Effector memory CD4-positive, alpha-beta T cell (primary cell): Measurements from ENCODE around the gene PARD6A.
"Not testable (repeated sequence)": the region's sequence is repeated elsewhere in the genome, so short reads cannot be mapped to it uniquely, and the experiment has no call there.

Source experiments
- DNase-seq, 3 donors: peaks; one replicate each; pipeline ENCODE4 v3.0.0-alpha.2; 2020
- H3K27ac ChIP-seq: 2 replicates; pipeline ENCODE4 v1.7.0; 2013; ENCODE audit warnings: mild to moderate bottlenecking, low read length, moderate library complexity; ENCODE audit not compliant: insufficient read depth, poor library complexity, severe bottlenecking
- H3K27me3 ChIP-seq: replicated peaks from 2 replicates; pipeline ENCODE4 v1.7.0; 2013; ENCODE audit warnings: mild to moderate bottlenecking, low read length; ENCODE audit not compliant: insufficient read depth, control insufficient read depth, poor library complexity, severe bottlenecking
- H3K36me3 ChIP-seq: 2 replicates; pipeline ENCODE4 v1.7.0; 2013; ENCODE audit warnings: mild to moderate bottlenecking, low read length, moderate library complexity; ENCODE audit not compliant: control insufficient read depth, insufficient read depth
- H3K4me1 ChIP-seq: 2 replicates; pipeline ENCODE4 v1.7.0; 2013; ENCODE audit warnings: low read length, mild to moderate bottlenecking; ENCODE audit not compliant: control insufficient read depth, insufficient read depth, poor library complexity, severe bottlenecking
- H3K4me3 ChIP-seq: 2 replicates; pipeline ENCODE4 v1.7.0; 2013; ENCODE audit warnings: low read length, low read depth, mild to moderate bottlenecking; ENCODE audit not compliant: insufficient read depth, poor library complexity, severe bottlenecking
- H3K9me3 ChIP-seq: 2 replicates; pipeline ENCODE4 v1.7.0; 2013; ENCODE audit warnings: mild to moderate bottlenecking, low read length, moderate library complexity; ENCODE audit not compliant: control insufficient read depth

The PARD6A gene

GRCh38 chr16:67683767-67684166, 23.0 kb downstream of the PARD6A start:
- Histone ChIP-seq H3K27me3 (no peaks in the 10 kb centered on the region), H3K4me3 (no peak overlapping the region), H3K27ac (no peak overlapping the region), H3K9me3 (no peaks in the 10 kb centered on the region), H3K4me1 (peaks cover 10% of the 10 kb centered on the region), H3K36me3 (no peaks in the 10 kb centered on the region)
- DNase-seq: no peak

DNA sequence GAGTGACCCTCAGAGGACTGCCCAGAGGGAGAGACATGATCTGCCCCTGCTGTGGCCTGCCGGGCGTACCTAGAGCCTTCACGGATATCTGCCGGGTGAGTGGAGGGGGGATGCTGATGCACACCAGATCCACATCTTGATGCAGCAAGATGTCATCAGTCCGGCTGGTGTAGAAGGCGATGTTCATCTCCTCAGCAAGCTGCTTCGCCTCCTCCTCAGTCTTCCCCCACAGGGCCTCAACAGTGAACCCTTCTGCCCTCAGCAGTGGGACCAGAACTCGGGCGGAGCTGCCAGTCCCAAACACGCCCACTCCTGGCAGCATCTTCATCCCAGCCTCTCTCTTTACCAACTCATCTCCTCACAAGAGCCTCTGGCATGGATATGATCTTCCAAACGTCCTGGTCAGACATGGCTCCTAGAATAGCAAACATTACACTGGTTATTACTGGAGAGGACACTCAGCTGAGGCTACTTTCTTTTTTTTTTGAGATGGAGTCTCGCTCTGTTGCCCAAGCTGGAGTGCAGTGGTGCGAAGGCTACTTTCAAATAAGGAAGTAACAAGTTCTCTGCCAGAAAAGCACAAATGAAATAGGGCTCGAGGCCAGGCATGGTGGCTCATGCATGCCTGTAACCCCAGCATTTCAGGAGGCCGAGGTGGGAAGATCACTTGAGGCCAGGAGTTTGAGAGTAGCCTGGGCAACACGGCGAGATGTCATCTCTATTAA, 24.8 kb downstream of the PARD6A start:
- peaks cover 10% of the 10 kb centered on the region for H3K4me1 ChIP-seq
- H3K36me3 ChIP-seq: no peaks in the 10 kb centered on the region
- no peak for DNase-seq
- H3K27me3 ChIP-seq: no peaks in the 10 kb centered on the region
- H3K27ac ChIP-seq: peak overlapping the region; percentile 28
- H3K4me3 ChIP-seq: no peak overlapping the region
- no peaks in the 10 kb centered on the region for H3K9me3 ChIP-seq

DNA sequence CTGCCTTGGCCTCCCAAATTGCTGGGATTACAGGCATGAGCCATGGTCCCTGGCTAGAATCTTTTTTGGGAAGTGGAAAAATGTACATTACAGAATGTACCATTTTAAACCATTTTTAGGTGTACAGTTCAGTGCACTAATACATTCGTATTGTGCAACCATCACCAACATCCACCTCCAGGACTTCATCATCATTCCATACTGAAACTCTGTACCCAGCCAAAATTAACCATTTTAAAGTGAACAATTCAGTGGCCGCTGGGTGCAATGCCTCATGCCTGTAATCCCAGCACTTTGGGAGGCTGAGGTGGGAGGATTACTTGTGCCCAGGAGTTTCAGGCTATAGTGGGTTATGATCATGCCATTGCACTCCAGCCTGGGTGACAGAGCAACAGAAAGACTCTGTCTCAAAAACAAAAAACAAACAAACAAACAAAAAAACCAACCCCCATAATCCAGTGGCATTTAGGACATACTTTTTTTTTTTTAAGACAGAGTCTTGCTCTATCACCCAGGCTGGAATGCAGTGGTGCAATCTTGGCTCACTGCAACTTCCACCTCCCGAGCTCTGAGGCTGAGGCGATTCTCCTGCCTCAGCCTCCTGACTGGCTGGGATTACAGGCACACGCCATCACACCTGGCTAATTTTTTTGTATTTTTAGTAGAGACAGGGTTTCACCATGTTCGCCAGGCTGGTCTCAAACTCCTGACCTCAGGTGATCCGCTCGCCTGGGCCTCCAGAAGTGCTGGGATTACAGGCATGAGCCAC, 32.9 kb downstream of the PARD6A start:
- H3K4me3 ChIP-seq, H3K27me3 ChIP-seq, H3K27ac ChIP-seq, H3K36me3 ChIP-seq, H3K9me3 ChIP-seq, H3K4me1 ChIP-seq, DNase-seq: not testable (repeated sequence)

DNA sequence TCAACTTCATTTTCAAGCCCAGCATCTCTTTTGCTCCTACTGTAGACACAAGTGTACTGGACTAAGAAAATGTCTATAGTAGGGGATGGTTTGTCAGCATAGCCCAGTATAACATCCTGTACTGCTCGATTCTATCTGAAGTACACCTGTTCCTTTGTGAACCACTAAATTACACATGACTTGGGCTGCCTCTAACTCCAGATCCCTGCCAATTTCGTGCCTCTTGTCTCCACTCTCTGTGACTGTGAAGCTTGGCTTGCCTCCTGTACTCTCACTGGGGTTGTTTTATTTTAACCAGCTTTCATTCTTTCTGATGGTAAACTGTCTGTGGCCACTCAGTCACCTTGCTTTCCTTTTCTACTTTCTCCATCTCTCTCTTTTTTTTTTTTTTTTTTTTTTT, 33.9 kb downstream of the PARD6A start:
- Histone ChIP-seq H3K4me1 (no peaks in the 10 kb centered on the region), H3K27ac (no peak overlapping the region), H3K9me3 (no peaks in the 10 kb centered on the region), H3K36me3 (no peaks in the 10 kb centered on the region), H3K27me3 (no peaks in the 10 kb centered on the region), H3K4me3 (no peak overlapping the region)
- no peak for DNase-seq

GRCh38 chr16:67697422-67698185, 36.8 kb downstream of the PARD6A start:
- Histone ChIP-seq H3K36me3 (no peaks in the 10 kb centered on the region), H3K9me3 (no peaks in the 10 kb centered on the region), H3K27ac (no peak overlapping the region), H3K27me3 (no peaks in the 10 kb centered on the region), H3K4me1 (no peaks in the 10 kb centered on the region), H3K4me3 (no peak overlapping the region)
- DNase-seq: no peak

DNA sequence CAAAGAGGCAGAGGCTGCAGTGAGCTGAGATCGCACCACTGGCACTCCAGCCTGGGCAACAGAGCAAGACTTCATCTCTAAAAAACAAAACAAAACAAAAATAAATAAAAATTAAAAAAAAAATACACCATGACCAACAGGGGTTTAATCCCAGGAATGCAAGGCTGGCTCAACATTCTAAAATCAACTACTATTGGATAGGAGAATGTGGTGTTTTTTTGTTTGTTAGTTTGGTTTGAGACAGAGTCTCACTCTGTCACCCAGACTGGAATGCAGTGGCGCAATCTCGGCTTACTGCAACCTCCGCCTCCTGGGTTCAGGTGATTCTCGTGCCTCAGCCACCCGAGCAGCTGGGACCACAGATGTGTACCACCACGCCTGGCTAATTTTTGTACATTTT, 38.5 kb downstream of the PARD6A start:
- Histone ChIP-seq H3K36me3 (no peaks in the 10 kb centered on the region), H3K27ac (no peak overlapping the region), H3K4me1 (peaks cover 7% of the 10 kb centered on the region), H3K9me3 (no peaks in the 10 kb centered on the region), H3K27me3 (no peaks in the 10 kb centered on the region), H3K4me3 (no peak overlapping the region)
- DNase-seq: no peak

- Histone ChIP-seq H3K9me3 (no peaks in the 10 kb centered on the region), H3K4me1 (peaks cover 7% of the 10 kb centered on the region)
Observed at GRCh38 chr16:67701420-67701819, 40.7 kb downstream of the PARD6A start.

DNA sequence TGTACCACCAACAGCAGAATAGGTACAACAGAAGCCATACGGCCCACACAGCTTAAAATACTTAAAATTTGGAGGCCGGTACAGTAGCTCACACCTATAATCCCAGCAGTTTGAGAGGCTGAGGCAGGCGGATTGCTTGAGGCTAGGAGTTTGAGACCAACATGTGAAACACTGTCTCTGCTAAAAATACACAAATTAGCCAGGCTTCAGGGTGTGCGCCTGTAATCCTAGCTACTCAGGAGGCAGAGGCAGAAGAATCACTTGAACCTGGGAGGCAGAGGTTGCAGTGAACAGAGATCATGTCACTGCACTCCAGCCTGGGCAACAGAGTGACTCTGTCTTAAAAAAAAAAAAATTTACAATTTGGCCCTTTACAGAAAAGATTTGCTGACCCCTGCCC, 41.4 kb downstream of the PARD6A start:
- Histone ChIP-seq H3K27ac (no peak overlapping the region), H3K27me3 (no peaks in the 10 kb centered on the region), H3K4me1 (peaks cover 7% of the 10 kb centered on the region), H3K9me3 (no peaks in the 10 kb centered on the region), H3K4me3 (no peak overlapping the region), H3K36me3 (no peaks in the 10 kb centered on the region)
- no peak for DNase-seq

More at GRCh38 chr16:67701420-67701819, 40.7 kb downstream of the PARD6A start:
- no peaks in the 10 kb centered on the region for H3K27me3 ChIP-seq
- H3K27ac ChIP-seq: no peak overlapping the region
- H3K4me3 ChIP-seq: no peak overlapping the region
- DNase-seq: no peak
- no peaks in the 10 kb centered on the region for H3K36me3 ChIP-seq

DNA sequence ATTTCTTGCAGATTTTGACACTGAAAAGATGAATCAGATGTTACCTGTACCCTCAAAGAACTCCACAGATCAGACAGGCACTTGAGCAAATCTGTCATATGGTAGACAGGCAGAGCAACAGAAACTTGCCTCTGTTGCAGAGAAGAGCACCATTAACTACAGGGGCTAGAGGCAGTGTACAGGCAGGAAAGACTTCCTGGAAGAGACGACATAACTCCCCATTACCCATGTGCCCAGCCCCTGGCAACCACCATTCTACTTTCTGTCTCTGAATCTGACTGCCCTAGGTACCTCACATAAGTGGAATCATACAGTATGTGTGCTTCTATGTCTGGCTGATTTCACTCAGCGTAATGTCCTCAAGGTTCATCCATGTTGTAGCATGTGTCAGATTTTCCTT, 42.9 kb downstream of the PARD6A start:
- H3K4me1 ChIP-seq: peaks cover 7% of the 10 kb centered on the region
- DNase-seq: no peak
- no peak overlapping the region for H3K4me3 ChIP-seq
- H3K36me3 ChIP-seq: no peaks in the 10 kb centered on the region
- no peaks in the 10 kb centered on the region for H3K27me3 ChIP-seq
- peak overlapping the region; percentile 1 for H3K27ac ChIP-seq
- H3K9me3 ChIP-seq: no peaks in the 10 kb centered on the region

GRCh38 chr16:67704110-67704509, 43.4 kb downstream of the PARD6A start:
- Histone ChIP-seq H3K4me3 (no peak overlapping the region), H3K4me1 (peaks cover 7% of the 10 kb centered on the region), H3K27me3 (no peaks in the 10 kb centered on the region), H3K9me3 (no peaks in the 10 kb centered on the region), H3K36me3 (no peaks in the 10 kb centered on the region), H3K27ac (no peak overlapping the region)
- DNase-seq: no peak
